COLO668 (cell line): ENCODE measurements around the gene CLINT1.
"Not testable (repeated sequence)": the region's sequence is repeated elsewhere in the genome, so short reads cannot be mapped to it uniquely, and the experiment has no call there.

Experiments used
- DNase-seq: peaks from one replicate; lab custom pipeline; 2025; ENCODE audit not compliant: unreplicated experiment; lab: John Stamatoyannopoulos, UW

The CLINT1 gene

DNA sequence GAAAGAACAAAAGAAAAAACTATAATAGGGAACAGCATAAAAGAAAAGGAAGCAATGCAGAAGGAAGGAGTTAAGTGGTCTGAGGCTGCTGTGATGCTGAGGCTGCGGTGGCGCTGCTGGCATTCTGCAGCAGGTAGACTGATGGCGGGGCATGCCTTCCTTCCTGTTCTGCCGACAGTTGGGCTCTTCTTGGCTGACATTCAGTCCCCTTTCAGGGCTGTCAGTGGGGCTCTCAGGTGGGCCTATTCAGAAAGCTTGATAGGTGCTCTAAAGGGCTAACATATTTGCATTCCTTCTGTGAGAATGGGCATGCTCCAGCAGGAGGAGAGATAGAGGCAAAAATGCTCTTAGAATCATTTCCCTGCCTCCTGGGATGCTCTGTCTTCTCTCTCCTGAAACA is 5.1 kb upstream of the CLINT1 start:
- DNase-seq, result no peak

DNA sequence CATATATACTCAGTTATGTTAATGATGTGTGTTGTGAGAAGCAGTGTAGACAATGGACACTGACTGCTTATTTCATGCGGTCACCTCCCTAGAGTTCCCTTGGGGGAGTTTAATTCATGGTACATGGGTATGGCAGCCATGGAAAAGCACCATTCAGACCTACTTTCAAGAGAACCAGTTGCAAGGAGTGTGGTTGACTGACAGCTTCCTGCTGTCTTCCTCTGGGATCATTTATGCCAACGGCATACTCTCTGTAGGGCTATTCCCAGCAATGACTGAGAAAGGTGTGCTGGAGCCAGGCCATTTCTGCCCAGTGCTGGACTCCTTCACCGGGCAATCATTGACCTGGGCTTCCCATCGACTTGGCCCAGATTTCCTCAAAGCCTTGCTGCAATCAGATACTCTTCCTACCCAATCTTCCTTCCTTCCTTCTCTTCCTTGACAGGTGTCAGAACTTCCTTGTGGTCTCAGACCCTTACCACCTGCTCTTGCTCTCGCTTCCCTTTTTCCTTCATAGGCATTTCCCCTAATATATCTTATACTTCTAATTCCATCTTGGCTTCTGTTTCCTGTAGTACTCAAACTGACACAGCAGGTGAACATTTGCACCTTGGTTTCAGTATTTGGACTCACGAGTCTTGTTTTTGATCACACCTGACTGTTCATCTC is 3.4 kb upstream of the CLINT1 start:
- DNase-seq, result no peak

GRCh38 chr5:157860898-157861890 is 2.2 kb upstream of the CLINT1 start:
- DNase-seq, result no peak

DNA sequence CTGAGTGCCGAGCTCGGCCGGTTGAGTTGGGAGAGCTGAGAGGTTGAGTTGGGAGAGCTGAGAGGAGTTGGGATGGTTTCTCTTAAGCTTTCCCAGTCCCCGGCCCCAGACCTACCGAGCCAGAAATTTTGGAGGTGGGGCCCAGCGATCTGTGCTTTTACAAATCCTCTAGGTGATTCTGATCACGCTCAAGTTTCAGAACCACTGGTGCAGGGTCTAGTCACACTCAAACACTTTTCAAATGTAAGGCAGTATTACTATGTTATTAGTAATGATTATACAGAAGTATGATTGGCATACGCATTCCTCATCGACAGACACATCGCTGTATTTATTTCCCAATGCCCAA is 256 bp upstream of the CLINT1 start:
- no peak for DNase-seq

DNA sequence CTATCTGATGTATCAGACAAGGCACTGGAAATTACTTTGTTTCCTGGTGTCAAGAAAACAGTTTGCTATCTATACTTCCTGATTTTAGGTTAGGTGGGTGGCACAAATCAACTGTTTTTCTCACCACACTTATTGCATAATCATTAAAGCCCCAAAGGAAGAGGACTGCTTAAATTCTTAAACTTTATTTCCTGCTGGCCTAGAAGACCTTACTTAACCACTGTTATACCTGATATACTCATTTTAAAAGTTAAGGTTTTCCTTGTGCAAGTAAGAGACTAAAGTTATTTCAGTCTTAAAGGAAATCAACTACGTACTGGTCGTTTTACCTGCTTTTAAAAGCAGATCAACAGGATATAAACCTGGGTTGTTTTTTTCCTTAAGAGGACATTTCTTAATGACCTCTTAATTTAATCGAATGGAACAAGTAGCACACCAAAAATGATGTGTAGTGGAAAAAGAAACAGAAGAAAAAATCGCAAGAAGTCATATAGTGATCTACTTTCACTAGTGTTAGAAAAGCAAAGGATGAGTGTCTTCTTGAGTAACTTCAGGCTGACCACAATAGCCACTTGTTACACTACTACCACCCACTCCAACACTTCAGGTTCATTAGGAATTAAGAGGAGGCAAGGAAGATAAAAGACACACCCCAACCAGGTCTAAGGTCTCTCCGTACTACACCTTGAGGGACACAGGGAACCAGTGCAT is 974 bp downstream of the CLINT1 start:
- DNase-seq, result no peak

DNA sequence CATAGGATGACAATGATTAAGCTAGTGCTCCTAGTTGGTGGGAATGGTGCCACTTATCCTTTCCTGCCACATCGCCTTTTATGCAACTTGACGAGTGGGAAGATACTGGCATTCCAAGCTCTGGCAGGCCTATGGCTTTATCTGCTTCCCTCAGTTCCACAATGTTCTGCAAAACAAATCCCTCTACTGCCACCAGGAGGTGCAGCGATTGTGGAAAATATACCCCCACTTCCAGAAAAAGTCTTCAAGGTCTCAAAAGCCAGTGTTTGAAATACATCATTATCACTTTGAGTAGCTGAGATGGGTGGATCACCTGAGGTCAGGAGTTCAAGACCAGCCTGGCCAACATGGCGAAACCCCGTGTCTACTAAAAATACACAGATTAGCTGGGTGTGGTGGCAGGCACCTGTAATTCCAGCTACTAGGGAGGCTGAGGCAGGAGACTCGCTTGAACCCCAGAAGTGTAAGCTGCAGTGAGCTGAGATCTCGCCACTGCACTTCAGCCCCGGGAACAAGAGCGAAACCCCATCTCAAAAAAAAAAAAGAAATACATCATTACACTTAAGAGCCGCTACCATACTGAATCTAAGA is 3.4 kb downstream of the CLINT1 start:
- peak; percentile 30 for DNase-seq

DNA sequence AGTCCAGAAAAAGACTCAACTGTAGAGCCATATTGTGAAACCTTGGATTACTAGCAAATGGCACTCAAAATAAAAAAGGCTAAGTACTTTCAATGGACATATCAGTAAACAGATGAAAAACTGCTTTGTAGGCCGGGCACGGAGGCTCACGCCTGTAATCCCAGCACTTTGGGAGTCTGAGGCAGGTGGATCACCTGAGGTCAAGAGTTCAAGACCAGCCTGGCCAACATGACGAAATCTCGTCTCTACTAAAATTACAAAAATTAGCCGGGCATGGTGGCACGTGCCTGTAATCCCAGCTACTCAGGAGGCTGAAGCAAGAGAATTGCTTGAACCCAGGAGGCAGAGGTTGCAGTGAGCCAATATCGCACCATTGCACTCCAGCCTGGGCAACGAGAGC is 5.6 kb downstream of the CLINT1 start:
- DNase-seq, result not testable (repeated sequence)

DNA sequence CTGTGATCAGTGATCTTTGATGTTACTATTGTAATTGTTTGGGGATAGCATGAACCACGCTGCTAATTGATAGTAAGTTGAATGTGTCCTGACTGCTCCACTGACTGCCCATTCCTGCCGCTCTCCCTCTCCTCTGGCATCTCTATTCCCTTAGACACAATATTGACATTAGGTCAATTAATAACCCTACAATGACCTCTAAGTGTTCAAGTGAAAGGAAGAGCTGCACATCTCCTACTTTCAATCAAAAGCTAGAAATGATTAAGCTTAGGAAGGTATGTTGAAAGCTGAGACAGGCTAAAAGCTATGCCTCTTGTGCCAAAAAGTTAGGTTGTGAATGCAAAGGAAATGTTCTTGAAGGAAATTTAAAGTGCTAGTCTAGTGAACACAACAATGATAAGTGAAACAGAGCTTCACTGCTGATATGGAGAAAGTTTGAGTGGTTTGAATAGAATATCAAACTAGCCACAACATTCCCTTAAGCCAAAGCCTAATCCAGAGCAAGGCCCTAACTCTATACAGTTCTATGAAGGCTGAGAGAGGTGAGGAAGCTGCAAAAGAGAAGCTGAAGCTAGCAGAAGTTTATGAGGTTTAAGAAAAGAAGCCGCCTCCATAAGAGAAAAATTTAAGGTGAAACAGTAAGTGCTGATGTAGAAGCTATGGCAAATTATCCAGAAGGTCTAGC is 12.9 kb downstream of the CLINT1 start:
- DNase-seq, result no peak

DNA sequence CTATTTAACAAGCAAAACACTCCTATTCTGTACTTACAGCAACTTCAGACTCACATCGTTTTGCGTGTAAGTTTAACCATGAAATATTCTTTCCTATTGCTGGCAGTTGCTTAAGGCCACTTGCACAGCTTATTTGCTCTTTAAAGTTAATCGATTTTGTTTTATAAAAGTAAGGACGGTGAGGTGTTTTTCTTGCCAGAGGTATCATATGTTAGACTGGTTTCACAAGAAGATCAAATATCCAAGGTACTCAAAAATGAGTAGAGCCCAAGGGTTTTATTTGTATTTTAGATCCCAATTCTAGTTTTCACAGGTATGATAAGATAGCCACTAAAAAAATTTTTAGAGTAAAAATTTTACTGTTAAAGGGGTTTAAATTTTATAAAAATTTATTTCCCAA is 16.2 kb downstream of the CLINT1 start:
- DNase-seq, result no peak

DNA sequence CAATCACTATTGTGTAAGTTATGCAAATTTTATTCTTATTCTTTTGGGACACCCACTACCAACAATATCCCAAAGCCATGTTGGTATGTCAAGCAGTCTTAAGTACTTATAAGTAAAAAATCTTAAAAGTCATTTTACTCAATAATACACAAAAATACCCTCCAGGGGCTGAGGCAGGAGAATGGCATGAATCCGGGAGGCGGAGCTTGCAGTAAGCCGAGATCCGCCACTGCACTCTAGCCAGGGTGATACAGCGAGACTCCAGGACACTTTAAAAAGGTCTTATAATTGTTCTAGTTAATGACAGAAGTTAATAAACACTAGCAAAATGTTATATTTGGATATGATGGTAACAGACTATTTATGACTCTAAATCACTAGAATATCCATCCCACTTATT is 16.8 kb downstream of the CLINT1 start:
- DNase-seq, result no peak

GRCh38 chr5:157839157-157839795 is 19.7 kb downstream of the CLINT1 start:
- no peak for DNase-seq

DNA sequence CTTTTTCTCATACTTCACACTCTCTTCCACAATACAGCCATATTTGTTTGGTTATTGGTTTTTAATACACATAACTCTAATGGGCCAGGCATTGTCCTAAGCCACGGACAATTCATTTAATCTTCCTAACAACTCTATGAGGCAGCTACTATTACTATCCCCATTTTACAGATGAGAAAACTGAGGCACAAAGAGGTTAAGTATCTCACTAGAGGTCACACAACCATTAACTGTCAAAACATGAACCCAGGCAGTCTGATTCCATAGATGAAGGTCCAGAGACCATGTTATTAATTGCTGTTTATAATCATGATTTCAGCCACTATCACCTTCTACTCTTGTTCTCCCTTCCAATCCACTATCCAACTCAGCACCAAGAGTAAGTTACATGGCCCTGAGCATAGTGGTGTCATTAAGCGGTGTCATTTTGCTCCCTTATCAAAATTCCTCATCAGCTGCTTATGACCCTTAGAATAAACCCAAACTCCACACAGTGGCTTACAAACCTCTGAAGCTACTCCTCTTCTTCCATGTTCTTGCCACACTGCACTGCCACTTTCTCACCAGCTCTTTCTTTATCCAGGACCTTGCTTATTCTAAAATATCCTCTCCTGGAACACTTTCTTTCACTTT is 22.7 kb downstream of the CLINT1 start:
- DNase-seq, result no peak

DNA sequence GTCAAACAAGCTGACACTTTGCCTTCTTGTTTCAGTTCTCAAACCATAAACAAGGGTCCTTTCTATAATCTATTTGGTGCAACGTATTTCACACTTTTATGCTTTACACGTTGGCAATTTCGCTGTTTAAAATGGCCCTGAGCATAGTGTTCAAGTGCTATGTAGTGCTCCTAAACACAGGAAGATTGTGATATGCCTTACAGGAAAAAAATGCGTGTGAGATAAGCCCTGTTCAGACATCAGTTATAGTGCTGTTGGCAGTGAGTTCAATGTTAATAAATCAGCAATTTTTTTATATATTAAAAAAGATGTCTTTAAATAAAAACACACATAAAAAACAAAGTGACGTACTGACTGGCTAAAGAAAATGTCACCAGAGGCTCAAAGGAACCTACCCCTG is 23.9 kb downstream of the CLINT1 start:
- DNase-seq, result no peak

GRCh38 chr5:157828944-157829639 is 29.9 kb downstream of the CLINT1 start:
- DNase-seq, result no peak

- no peak for DNase-seq
These were observed 30.6 kb downstream of the CLINT1 start for GRCh38 chr5:157828105-157828943.

GRCh38 chr5:157827423-157827822 is 31.5 kb downstream of the CLINT1 start:
- no peak for DNase-seq

DNA sequence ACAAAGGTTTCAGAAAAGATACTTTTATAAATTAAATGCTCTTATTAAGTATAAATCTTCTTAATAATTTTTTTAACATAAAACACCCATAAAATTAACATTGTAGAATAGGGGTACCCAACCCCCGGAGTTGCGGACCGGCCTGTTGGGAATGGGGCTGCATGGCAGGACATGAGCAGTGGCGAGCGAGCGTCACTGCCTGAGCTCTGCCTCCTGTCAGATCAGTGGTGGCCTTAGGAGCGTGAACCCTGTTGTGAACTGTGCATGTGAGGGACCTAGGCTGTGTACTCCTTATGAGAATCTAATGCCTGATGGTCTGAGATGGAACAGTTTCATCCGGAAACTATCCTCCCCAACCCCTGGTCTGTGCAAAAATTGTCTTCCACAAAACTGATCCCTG is 35.3 kb downstream of the CLINT1 start:
- DNase-seq, result no peak
